Embryonic facial prominence (tissue), 1 donor: ENCODE results near the gene SLC24A4.

ENCODE experiments used
- DNase-seq: peaks from one replicate; pipeline ENCODE4 v3.0.0-alpha.2; 2016; ENCODE audit errors: extremely low spot score

Gene SLC24A4

GRCh38 chr14:92368001-92368400, 45.0 kb downstream of the SLC24A4 start:
- no peak for DNase-seq

- no peak for DNase-seq
Observed at GRCh38 chr14:92369097-92369496, 46.1 kb downstream of the SLC24A4 start.

- DNase-seq = no peak
Observed at GRCh38 chr14:92372230-92372629, 49.3 kb downstream of the SLC24A4 start.

GRCh38 chr14:92373336-92373735, 50.4 kb downstream of the SLC24A4 start:
- DNase-seq = no peak

GRCh38 chr14:92380131-92380530, 57.2 kb downstream of the SLC24A4 start:
- DNase-seq = no peak

- DNase-seq = no peak
Observed at GRCh38 chr14:92380582-92380981, 57.6 kb downstream of the SLC24A4 start.

GRCh38 chr14:92382677-92383076, 59.7 kb downstream of the SLC24A4 start:
- DNase-seq = no peak

- no peak for DNase-seq
Observed at GRCh38 chr14:92383805-92384204, 60.8 kb downstream of the SLC24A4 start.

GRCh38 chr14:92384461-92385133, 61.6 kb downstream of the SLC24A4 start:
- no peak for DNase-seq

- no peak for DNase-seq
Observed at GRCh38 chr14:92385561-92385960, 62.6 kb downstream of the SLC24A4 start.

- DNase-seq = no peak
Observed at GRCh38 chr14:92386165-92386564, 63.2 kb downstream of the SLC24A4 start.

GRCh38 chr14:92386637-92387036, 63.7 kb downstream of the SLC24A4 start:
- DNase-seq = no peak

GRCh38 chr14:92387578-92387977, 64.6 kb downstream of the SLC24A4 start:
- DNase-seq = no peak

GRCh38 chr14:92389598-92390158, 66.7 kb downstream of the SLC24A4 start:
- no peak for DNase-seq

- DNase-seq = no peak
Observed at GRCh38 chr14:92391726-92392125, 68.8 kb downstream of the SLC24A4 start.

- DNase-seq = no peak
Observed at GRCh38 chr14:92392711-92393110, 69.7 kb downstream of the SLC24A4 start.

GRCh38 chr14:92397150-92397952, 74.4 kb downstream of the SLC24A4 start:
- no peak for DNase-seq

- no peak for DNase-seq
Observed at GRCh38 chr14:92397953-92398564, 75.1 kb downstream of the SLC24A4 start.

GRCh38 chr14:92398888-92399636, 76.1 kb downstream of the SLC24A4 start:
- DNase-seq = no peak

GRCh38 chr14:92400579-92401444, 77.8 kb downstream of the SLC24A4 start:
- no peak for DNase-seq

GRCh38 chr14:92401561-92401960, 78.6 kb downstream of the SLC24A4 start:
- DNase-seq = no peak
